8988T (cell line): ENCODE results near the gene MPPED2.

Experiments used
- DNase-seq: peaks from one replicate; pipeline ENCODE4 v3.0.0; 2011

The MPPED2 gene

GRCh38 chr11:30481796-30482195 lies 104.4 kb downstream of the MPPED2 start:
- DNase-seq, result no peak

- no peak for DNase-seq
These were observed 104.8 kb downstream of the MPPED2 start for GRCh38 chr11:30481330-30481729.

DNA sequence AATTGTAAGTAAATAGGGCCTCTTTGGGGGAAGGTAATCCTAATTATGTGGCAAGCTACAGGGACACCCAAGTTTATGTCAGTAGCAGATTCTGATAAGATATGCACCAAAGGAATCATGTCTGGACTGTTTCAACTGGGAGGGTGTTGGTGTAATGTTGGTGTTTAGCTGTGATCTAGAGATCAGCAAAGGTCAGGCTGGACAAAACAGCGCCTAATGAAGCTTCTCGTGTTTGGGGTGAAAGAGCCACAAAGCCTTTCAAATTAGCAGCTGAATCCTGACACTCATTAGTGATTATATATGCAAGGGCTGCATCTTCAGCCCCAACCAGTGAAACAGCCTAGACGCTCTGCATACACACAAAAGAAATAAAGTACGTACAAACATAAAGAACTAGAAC lies 106.3 kb downstream of the MPPED2 start:
- no peak for DNase-seq

- no peak for DNase-seq
These were observed 107.2 kb downstream of the MPPED2 start for GRCh38 chr11:30478923-30479322.

GRCh38 chr11:30477061-30477460 lies 109.1 kb downstream of the MPPED2 start:
- DNase-seq, result no peak

DNA sequence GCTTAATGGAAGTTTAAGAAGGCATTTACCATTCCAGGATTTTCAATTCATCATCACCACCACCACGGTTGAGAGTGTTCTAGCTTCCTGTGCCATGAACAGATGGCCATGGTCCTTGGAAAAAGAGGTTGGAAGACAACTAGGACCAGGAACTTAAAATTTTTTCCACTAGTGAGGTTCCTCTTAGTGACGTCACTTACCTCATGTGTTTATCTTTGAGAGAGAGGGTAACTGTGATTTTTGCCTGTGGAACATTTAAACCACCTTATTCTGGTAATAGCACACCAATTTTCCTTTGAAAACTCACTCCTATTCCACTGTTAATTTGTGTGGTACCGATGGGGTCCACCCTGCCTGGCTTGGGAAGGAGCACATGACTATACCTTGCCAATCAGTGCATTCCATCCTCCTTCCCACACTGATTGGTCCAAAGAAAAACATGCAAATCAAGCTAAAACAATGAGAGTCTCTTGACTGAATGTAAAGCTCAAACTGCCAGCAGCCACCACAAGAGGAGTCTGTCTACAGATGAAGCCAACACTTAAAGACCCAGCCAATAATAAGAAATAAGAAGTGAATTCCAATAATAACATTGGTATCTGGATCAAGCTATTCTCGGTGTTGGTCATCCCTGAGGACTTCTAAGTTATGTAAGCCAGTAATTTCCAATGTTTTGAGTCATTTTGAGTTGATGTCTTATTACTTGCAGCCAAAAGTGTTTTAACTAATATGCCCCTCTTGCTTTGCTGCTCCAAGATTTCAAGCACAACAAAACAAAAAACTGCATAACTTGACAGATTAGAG lies 111.8 kb downstream of the MPPED2 start:
- DNase-seq, result no peak

GRCh38 chr11:30471244-30471643 lies 114.9 kb downstream of the MPPED2 start:
- no peak for DNase-seq

DNA sequence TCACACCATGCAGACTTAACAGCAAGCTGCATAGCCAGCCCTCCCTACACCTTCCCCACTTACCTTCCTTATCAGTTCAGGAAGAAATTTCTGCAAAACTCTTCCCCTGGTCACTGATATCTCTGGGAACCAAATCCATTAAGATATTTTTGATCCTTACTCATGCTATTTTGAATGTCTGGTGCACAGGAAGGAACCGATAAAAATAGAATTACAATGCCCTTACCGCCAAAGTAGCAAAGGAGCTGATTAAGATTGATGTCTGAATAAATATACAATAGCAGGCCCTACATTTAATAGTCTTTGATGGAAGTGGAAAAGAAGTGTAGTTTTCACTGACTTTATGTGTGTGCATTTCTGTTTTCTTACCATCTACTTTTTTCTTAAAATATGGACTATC lies 117.3 kb downstream of the MPPED2 start:
- no peak for DNase-seq

GRCh38 chr11:30467176-30467575 lies 119.0 kb downstream of the MPPED2 start:
- DNase-seq, result no peak

GRCh38 chr11:30465623-30466022 lies 120.5 kb downstream of the MPPED2 start:
- no peak for DNase-seq

DNA sequence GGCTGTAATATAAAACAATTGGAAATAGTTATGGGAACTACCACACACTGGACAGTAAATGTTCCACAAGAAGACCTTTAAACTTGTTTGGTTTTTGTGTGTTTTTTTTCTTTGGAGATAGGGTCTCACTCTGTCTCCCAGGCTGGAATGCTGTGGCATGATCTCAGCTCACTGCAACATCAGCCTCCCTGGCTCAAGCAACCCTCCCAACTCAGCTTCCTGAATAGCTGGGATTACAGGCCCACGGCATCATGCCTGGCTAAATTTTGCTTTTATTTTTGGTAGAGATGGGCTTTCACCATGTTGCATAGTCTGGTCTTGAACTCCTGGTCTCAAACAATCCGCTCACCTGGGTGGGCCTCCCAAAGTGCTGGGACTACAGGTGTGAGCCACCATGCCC lies 121.0 kb downstream of the MPPED2 start:
- DNase-seq, result no peak

GRCh38 chr11:30463266-30463665 lies 122.9 kb downstream of the MPPED2 start:
- no peak for DNase-seq

GRCh38 chr11:30462421-30462820 lies 123.7 kb downstream of the MPPED2 start:
- DNase-seq, result no peak

DNA sequence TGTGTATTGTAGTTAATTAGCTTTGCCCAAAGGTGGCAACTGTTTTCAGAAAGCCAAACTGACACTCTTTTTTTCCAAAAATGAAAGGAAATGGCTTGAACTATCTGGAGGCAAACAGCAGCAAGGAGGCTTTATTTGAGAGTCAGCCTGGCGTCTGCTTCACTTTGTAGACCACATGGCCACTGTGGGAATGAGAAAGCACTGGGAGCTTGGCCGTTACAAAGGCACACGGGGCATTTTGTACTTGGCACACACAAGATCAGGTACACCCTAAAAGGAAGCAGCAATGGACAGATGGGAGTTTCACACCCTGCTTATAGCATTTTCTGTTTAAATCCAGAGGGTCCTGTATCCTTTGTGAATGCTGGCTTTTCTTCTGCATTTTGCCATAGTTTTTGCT lies 126.3 kb downstream of the MPPED2 start:
- DNase-seq, result no peak

GRCh38 chr11:30459306-30459705 lies 126.8 kb downstream of the MPPED2 start:
- no peak for DNase-seq

DNA sequence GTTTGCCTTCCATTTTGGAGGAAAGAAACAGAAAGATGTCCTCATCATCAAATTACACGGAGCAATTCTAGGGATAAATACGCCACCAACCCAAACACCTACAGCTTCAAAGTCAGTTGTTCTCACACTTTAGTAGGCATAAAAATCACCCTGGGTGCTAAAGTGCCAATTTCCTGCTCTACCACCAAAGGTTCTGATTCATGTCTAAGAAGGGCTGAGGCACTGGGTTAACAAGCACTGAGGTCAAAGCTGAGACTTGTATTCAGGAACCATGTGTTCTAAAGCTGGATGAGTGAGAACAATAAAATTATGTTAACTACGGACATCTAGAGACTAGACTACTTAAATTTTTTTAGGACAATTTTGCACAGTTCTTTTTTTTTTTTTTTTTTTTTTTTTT lies 127.6 kb downstream of the MPPED2 start:
- no peak for DNase-seq

GRCh38 chr11:30457087-30457486 lies 129.1 kb downstream of the MPPED2 start:
- no peak for DNase-seq

DNA sequence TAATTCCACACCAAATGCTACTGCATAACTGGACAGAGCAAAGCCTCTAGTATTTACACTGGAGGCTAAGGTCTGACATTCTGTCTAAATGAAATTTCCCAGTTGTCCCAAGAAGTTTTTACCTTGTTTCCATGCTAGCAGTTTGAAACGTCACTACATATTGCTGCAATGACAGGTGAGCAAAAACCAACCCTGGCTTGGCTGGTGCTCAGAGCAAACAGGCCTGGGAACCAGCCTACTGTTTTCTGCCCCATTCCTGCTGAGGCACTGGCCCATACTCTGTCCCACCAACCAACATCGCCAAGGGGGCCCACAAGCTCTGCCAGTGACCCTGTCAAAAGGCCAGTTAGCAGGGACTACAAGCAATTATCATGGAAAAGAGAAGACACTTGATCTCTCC lies 131.1 kb downstream of the MPPED2 start:
- no peak for DNase-seq

GRCh38 chr11:30454541-30454940 lies 131.6 kb downstream of the MPPED2 start:
- DNase-seq, result no peak

- no peak for DNase-seq
These were observed 132.0 kb downstream of the MPPED2 start for GRCh38 chr11:30454111-30454510.

- no peak for DNase-seq
These were observed 132.4 kb downstream of the MPPED2 start for GRCh38 chr11:30453705-30454104.

GRCh38 chr11:30452842-30453241 lies 133.3 kb downstream of the MPPED2 start:
- no peak for DNase-seq

DNA sequence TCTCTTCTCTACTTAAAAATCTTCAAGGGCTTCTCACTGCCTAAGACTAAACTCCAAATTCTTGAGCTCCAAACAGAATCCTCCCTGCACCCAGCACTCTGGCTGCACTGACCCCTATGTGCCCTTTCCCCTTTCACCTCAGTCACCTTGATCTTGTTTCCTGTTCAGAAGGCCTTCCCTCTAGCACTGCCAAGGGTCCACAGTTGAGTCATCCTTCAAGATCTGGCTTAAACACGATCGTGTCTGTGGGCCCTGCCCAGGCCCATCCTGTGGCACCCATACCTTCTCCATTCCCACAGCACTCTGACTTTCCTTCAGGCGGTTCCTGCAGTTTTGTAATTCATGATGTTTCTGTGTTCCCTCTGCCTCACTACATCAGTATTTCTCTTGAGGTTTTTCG lies 134.0 kb downstream of the MPPED2 start:
- DNase-seq, result no peak

- DNase-seq, result no peak
These were observed 134.5 kb downstream of the MPPED2 start for GRCh38 chr11:30451626-30452025.

- no peak for DNase-seq
These were observed 135.0 kb downstream of the MPPED2 start for GRCh38 chr11:30451167-30451566.
